ENCODE measurements around the gene B3GNT9. TPM values are rescaled to one million over a fixed set of nuclear protein-coding genes. Genes with fewer than 3 reads are reported as not detected.

Gene B3GNT9
- total RNA-seq, 2 experiments from 2014 or later = 2.0 to 2.1 TPM

DNA sequence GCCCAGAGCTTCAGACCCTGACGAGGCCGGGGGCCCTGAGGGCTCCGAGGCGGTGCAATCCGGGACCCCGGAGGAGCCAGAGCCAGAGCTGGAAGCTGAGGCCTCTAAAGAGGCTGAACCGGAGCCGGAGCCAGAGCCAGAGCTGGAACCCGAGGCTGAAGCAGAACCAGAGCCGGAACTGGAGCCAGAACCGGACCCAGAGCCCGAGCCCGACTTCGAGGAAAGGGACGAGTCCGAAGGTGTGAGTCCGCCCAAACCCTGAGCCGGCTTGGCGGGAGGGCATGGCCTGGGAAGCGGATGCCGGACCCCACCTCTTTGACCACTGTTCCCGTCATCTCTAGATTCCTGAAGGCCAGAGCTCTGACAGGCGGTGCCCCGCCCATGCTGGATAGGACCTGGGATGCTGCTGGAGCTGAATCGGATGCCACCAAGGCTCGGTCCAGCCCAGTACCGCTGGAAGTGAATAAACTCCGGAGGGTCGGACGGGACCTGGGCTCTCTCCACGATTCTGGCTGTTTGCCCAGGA is 24.0 kb upstream of the B3GNT9 start:
- CTCF ChIA-PET = interaction anchor here (0.8 to 5.0 kb wide), 8 partner anchors 10 to 146 kb away, joined by 3 to 28 read pairs (median 4); partner anchors contain the start of genes B3GNT9, CBFB, E2F4 and MATCAP1
- POLR2A ChIA-PET = interaction anchor here (0.8 to 1.6 kb wide), 2 partner anchors 9 to 12 kb away, joined by 3 to 10 read pairs; partner anchors contain the start of gene HSF4

DNA sequence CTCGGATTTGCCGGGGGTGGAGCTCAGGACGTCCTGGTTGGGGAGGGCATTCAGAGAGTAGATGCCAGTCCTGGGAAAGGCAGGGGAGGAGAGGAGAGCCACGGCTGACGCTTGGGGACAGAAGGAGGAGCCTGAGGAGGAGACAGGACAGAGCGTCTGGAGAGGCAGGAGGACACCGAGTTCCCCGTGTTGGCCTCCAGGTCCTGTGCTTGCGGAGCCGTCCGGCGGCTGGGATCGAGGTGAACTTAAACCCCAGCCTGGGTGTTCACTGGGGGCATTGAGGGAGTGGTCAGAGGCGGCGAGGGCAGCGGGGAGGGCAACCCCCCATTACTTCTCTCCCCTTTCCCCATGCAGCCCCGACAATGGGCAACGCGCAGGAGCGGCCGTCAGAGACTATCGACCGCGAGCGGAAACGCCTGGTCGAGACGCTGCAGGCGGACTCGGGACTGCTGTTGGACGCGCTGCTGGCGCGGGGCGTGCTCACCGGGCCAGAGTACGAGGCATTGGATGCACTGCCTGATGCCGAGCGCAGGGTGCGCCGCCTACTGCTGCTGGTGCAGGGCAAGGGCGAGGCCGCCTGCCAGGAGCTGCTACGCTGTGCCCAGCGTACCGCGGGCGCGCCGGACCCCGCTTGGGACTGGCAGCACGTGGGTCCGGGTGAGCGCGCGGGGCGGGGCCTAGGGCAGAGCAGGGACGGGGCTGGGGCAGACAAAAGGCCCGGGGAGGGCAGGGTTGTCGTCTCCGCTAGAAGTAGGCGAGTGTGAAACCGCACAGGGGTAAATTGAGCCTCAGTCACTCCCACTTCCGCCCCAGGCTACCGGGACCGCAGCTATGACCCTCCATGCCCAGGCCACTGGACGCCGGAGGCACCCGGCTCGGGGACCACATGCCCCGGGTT is 23.3 kb upstream of the B3GNT9 start:
- ChIA-PET CTCF (interaction anchor here (0.8 to 5.0 kb wide), 10 partner anchors 10 to 145 kb away, joined by 3 to 28 read pairs (median 4); partner anchors contain the start of genes B3GNT9, CBFB, E2F4 and MATCAP1), POLR2A (interaction anchor here (0.6 to 1.6 kb wide), 4 partner anchors 9 to 339 kb away, joined by 3 to 10 read pairs (median 3); partner anchors contain the start of gene HSF4)

DNA sequence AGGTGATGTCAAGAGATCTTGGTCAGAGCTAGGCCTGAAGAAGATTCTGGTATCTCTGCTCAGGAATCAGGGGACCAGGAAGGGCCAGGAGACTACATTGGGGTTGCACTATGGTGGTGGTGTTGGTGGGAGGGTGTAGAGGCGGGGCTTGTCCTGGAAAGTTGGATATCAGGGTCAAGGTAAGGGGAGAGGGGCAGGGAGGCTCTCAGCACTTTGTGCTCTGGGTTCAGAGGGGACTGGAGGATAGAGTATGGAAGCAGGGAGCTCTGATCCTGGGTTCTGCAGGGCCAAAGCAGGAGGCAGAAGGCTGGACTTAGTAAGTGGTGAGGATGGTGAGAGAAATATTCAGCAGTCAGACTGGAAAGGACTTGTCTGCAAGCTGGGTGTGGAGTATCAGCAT is 22.5 kb upstream of the B3GNT9 start:
- POLR2A ChIA-PET = interaction anchor here (1.0 kb wide), 1 partner anchor 12 kb away, joined by 3 read pairs; no protein-coding TSS in a partner anchor
- CTCF ChIA-PET = interaction anchor here (0.7 to 1.5 kb wide), 5 partner anchors 9 to 19 kb away, joined by 3 to 6 read pairs (median 4); partner anchors contain the start of gene E2F4

DNA sequence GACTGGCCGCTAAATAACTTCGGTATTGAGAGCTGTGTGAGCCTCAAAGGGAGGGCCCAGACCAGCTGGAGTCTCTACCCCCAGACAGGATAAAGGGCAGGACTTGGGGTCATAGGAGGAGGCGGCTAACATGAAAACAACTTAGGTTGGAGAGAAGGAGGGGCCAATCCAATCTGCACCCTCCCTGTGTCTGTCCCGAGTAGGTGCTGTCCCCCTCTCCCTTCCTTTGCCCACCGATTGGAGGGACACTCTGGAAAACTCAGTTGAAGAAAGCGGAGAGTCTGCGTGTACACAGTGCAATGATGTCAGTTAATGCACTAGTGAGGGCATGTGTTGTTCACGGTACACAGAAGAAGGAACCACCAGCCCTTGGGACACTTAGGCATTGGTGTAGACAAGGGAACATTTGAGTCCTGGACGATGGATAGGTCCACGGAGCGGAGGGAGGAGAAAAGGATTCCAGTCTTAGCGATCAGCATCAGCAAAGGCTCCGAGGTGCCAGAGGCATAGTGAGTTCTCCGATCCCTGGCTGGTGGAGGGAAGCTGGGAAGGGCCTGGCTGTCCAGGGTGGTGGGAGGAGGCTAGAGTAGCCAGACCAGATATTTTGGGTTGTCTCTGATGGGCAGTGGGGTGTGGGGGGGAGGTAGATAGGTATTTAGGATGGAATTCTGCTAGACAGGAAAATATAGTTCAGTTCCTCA is 20.3 kb upstream of the B3GNT9 start:
- ChIA-PET POLR2A (interaction anchor here (3.0 kb wide), 1 partner anchor 11 kb away, joined by 14 read pairs; the partner anchor contains the start of genes FBXL8 and TRADD), CTCF (interaction anchor here (1.0 to 2.4 kb wide), 6 partner anchors 10 to 195 kb away, joined by 3 to 10 read pairs (median 6); partner anchors contain the start of gene MATCAP1)

DNA sequence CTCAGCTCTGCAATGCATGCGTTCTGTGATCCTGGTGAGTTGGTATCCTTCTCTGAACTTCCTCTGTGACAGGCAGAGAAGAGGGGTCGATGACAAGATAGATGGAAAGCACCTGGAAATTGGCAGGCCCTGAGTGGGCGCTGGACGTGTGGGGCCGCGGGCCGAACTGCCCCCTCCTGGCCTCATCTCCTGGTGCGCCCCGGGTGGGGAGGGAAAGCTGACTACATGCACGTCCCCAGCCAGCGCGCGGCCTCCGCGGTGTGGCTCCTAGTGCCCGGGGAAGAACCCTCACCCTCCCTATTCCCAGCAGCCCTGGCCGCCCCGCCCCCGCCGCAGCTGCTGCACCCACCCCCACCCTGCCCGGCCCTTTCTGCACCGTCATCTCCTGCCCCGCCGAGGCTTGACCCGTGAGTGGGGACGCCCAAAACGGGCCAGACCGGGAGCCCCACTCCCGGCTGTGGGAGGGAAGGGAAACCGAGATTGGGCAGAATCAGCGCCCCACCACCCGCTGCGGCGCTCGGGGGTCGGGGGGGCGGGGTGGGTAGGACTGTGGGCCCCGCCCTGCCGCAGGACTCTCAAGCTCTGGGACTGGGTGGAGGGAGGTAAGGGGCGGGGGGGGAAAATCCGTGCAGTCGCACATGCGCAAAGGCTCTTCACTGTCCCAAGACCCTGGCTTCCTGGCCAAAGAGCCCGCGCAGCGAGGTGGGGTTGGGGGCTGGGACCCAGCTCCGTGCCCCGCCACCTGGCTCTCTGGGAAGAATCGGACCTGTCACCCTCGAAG is 19.6 kb upstream of the B3GNT9 start, which contains the start of gene NOL3:
TSS of gene NOL3 (plus strand) at position 371 of the 781 bp plus-strand sequence.
- ChIA-PET POLR2A (interaction anchor here (0.7 to 3.0 kb wide), 3 partner anchors 11 to 355 kb away, joined by 3 to 14 read pairs (median 4); partner anchors contain the start of genes FBXL8 and TRADD), CTCF (interaction anchor here (0.6 to 2.4 kb wide), 13 partner anchors 10 to 216 kb away, joined by 3 to 10 read pairs (median 3); partner anchors contain the start of genes CES3 and MATCAP1)

DNA sequence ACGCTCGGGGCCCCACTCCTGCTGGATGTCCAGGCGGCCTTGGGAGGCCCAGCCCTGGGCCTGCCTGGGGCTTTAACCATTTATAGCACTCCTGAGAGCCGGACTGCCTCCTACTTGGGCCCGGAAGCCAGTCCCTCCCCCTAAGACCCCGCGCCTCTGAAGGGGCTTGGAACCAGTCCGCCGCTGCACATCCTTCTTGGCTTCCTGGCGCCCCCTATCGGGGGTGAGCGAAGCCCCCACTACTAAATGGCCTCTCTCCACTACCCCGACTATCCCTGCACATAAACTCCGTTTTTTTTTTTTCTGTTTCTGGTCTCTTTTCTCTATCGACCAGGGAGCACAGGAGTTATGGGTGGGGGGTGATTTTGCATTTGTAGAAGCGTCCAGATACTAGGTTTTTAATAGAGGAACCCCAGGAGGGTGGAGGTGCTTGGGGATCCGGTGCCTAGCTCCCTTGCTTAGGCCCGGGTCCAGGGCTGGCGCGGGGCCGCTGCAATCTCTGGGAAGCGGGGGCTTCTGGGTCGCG is 18.9 kb upstream of the B3GNT9 start:
- POLR2A ChIA-PET = interaction anchor here (0.7 to 3.0 kb wide), 3 partner anchors 10 to 356 kb away, joined by 3 to 14 read pairs (median 4); partner anchors contain the start of genes FBXL8 and TRADD
- CTCF ChIA-PET = interaction anchor here (0.7 to 2.4 kb wide), 14 partner anchors 9 to 216 kb away, joined by 3 to 10 read pairs (median 4); partner anchors contain the start of genes CES3 and MATCAP1

DNA sequence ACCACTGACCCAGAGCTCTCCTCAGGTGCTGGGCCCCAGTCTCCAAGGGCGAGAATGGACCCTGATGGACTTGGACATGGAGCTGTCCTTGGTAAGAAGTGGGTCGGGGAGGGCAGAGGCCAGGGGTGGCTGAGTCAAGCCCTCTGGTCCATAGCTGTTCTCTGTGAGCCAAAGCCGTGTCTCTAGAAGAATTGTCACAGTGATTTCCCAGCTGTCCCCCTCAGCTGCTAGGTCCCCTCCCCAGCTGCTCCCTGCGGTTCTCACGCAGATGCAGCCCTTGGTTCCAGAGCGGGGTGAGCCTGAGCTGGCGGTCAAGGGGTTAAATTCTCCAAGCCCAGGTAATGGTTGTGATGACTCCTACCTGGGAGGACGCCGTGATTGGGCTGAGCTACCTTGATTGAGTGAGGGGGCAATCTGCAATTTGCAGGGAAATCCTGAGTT is 18.2 kb upstream of the B3GNT9 start:
- POLR2A ChIA-PET = interaction anchor here (0.6 to 3.0 kb wide), 2 partner anchors 9 to 53 kb away, joined by 6 to 14 read pairs; partner anchors contain the start of genes FBXL8 and TRADD

DNA sequence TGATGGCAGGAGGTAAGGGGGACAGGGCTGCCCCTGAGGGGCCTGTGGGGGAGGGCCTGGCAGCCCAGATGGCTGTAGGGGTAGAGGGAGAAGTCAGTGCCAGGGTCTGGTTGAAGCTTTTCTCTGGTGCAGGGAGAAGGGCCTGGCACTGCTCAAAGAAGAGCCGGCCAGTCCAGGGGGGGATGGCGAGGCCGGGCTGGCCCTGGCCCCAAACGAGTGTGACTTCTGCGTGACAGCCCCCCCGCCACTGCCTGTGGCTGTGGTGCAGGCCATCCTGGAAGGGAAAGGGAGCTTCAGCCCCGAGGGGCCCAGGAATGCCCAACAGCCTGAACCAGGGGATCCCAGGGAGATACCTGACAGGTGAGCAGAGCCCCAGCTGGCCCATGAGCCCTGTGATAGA is 16.8 kb upstream of the B3GNT9 start:
- POLR2A ChIA-PET = no interaction called here
- CTCF ChIA-PET = interaction anchor here (1.2 to 2.0 kb wide), 2 partner anchors 10 to 16 kb away, joined by 3 to 5 read pairs; partner anchors contain the start of gene MATCAP1

More for the DNA sequence above, 18.2 kb upstream of the B3GNT9 start:
- CTCF ChIA-PET = interaction anchor here (0.6 to 2.4 kb wide), 8 partner anchors 10 to 215 kb away, joined by 3 to 7 read pairs (median 4); partner anchors contain the start of gene MATCAP1

DNA sequence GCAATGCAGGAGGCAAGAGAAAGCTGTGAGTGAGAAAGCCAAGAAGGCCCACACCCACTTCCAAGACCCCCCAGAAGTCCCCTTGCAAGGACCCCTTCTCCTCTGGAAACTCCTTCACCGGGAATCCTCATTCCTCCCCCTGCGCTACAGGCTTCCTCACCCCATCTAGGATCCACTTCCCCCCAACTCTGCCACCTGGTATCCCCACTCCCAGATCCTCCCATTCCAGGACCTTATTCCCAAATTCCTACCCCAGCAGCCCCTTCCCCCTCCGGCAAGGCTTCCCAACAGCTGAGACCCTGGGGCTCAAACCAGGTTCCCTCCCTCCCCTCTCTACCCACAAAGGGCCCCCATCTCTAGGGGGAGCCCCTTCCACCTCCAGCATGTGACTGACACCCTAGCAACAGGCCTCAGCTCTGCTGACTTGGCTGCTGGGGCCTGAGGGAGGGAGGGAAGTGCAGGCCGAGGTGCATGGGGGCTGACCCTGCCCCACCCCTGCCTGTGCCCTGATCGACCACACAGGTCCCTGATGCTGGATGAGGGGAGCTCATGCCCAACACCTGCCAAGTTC is 15.9 kb upstream of the B3GNT9 start:
- ChIA-PET POLR2A (interaction anchor here (1.1 kb wide), 1 partner anchor 12 kb away, joined by 8 read pairs; no protein-coding TSS in a partner anchor), CTCF (interaction anchor here (1.2 to 2.9 kb wide), 2 partner anchors 11 to 12 kb away, joined by 3 to 8 read pairs; no protein-coding TSS in a partner anchor)

DNA sequence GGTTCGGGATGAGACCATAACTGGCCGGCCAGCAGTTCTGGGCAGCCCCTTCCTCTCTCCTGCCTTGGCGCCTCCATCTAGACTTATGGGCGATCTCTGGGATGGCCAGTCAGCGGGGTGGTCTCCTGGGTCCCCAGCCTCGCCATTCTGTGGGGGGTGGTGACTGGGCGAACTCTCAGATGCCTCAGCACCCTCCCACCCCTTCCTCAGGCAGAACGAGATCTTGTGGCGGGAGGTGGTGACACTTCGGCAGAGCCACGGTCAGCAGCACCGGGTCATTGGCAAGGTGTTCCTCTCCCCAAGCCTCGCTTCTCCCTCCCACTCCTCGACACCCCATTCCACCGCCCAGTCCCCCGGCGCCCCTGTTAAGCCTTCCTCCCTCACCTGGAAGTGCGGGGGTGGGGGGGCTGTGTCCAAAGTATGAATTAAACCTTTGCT is 15.3 kb upstream of the B3GNT9 start:
- ChIA-PET CTCF (interaction anchor here (2.9 kb wide), 1 partner anchor 11 kb away, joined by 8 read pairs; no protein-coding TSS in a partner anchor), POLR2A (interaction anchor here (1.1 to 2.2 kb wide), 2 partner anchors 9 to 11 kb away, joined by 8 to 10 read pairs; no protein-coding TSS in a partner anchor)

DNA sequence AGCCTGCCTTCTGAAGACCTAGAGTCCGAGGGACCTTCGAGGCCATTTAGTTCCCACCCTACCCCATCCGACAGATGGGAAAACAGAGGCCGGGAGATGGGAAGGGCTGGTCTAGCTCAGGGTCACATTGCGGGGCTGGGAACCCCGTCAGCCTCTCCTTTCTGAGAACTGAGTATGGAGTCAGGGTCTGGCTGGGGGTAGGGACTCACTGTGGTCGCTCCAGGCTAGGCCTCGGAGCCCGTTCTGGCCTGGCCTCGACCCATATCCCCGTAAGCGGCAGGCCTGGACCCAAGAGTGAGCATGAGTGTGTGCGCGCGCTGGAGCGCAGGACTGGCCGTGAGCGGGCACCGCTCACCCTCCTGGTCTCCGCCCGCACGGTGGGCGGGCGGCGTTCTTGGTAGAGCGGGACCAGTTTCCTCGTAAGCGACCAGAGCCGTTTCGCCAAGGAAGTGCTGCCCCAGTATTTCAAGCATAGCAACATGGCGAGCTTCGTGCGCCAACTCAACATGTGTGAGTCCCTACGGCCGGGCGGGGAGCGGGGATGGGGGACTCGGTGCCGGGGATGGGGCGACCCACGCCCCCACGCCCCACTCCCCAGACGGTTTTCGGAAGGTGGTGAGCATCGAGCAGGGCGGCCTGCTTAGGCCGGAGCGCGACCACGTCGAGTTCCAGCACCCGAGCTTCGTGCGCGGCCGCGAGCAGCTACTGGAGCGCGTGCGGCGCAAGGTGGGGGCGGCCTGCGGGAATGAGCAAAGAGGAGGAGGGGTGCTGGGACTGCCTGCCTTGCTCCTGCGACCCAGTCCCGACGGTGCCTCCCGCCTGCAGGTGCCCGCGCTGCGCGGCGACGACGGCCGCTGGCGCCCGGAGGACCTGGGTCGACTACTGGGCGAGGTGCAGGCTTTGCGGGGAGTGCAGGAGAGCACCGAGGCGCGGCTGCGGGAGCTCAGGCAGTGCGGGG is 14.6 kb upstream of the B3GNT9 start:
- ChIA-PET POLR2A (interaction anchor here (1.1 to 2.2 kb wide), 2 partner anchors 10 to 11 kb away, joined by 8 to 10 read pairs; no protein-coding TSS in a partner anchor), CTCF (interaction anchor here (0.7 to 2.9 kb wide), 3 partner anchors 10 to 288 kb away, joined by 3 to 8 read pairs (median 3); no protein-coding TSS in a partner anchor)

DNA sequence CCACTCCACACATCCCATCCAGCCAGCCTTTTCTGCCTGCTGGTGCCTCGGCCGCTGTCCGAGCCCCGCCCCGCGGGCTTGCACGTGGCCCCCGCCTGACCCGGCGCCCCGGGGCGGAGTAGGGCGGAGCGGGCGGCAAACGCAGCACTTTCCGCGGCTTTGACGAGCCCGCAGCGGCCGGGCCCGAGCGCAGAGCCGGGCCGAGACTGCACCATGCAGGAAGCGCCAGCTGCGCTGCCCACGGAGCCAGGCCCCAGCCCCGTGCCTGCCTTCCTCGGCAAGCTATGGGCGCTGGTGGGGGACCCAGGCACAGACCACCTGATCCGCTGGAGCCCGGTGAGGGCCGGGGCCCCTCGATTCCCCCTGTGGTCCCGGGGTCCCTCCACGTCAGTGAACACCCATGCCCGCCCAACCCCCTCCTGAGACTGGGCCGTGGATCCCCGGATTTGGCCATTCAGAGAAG is 13.8 kb upstream of the B3GNT9 start, which contains the start of gene HSF4:
TSS of gene HSF4 (plus strand) at position 147 of the 463 bp plus-strand sequence. CDS start at position 214, 67 bp downstream.
- ChIA-PET CTCF (interaction anchor here (0.7 to 4.1 kb wide), 4 partner anchors 9 to 288 kb away, joined by 3 to 26 read pairs (median 6); no protein-coding TSS in a partner anchor), POLR2A (interaction anchor here (2.2 kb wide), 1 partner anchor 10 kb away, joined by 10 read pairs; no protein-coding TSS in a partner anchor)

DNA sequence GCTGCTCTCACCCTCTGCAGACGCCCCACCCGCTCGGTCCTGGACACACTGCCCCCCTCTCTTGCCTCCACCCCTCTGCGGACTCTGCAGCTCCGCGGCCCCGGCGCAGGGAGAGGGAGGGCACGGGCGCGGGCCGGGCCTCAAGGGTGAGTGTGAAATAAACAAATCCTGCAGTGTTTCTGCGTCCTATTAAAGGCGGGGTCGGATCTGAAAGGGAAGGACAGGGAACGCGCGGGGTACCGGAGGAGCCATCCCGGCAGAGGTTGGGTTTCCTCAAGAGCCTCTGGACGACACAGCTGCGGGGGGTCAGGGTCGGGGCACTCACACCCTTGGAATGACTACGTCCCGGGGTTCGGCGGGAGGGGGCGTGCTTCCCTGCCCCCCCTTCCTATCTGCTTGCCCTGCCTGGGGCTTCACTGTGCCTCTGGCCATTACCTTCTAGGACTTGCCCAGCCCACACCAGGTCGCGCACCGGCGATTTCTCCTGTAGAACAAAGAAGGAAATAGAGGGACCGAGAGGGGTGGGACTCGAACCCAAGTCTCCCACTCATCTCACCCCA is 13.3 kb upstream of the B3GNT9 start:
- ChIA-PET CTCF (interaction anchor here (0.9 to 4.1 kb wide), 7 partner anchors 9 to 207 kb away, joined by 3 to 26 read pairs (median 6); no protein-coding TSS in a partner anchor), POLR2A (interaction anchor here (2.2 kb wide), 1 partner anchor 11 kb away, joined by 10 read pairs; no protein-coding TSS in a partner anchor)

Measured in activated CD8-positive, alpha-beta memory T cell treated with anti-CD3 and anti-CD28 coated beads for 36 hours (primary cell).